Fibroblast of gingiva (primary cell): ENCODE results near the gene FAM234A.
"Not testable (repeated sequence)": the region's sequence is repeated elsewhere in the genome, so short reads cannot be mapped to it uniquely, and the experiment has no call there.

ENCODE experiments used
- DNase-seq: peaks from one replicate; pipeline ENCODE4 v3.0.0-alpha.2; 2011; ENCODE audit warnings: low read depth

Gene FAM234A

DNA sequence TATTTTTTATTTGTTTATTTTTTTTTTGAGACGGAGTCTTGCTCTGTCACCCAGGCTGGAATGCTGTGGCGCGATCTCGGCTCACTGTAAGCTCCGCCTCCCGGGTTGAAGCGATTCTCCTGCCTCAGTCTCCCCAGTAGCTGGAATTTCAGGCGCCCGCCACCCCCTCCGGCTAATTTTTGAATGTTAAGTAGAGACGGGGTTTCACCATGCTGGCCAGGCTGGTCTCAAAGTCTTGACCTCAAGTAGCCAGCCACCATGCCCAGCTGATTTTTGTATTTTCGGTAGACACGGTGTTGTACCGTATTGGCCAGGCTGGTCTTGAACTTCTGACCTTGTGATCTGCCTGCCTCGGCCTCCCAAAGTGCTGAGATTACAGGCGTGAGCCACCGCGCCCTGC lies 4.3 kb upstream of the FAM234A start:
- not testable (repeated sequence) for DNase-seq

DNA sequence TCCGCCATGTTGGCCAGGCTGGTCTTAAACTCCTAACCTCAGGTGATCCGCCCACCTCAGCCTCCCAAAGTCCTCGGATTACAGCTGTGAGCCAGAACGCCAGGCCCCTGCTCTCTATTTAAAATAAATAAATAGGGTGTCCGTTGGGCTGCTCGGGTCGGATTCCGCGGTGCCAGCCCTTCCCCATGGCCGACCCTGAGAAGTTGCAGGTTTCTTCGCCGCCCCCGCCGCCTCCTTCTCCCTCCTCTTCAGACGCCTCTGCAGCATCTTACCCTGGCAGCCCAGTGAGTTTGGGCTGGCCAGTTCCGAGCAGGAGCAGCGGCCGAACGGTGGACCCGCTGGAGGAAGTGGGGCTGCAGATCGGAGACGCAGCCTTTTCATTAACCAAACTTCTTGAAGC lies 3.7 kb upstream of the FAM234A start:
- DNase-seq: no peak

DNA sequence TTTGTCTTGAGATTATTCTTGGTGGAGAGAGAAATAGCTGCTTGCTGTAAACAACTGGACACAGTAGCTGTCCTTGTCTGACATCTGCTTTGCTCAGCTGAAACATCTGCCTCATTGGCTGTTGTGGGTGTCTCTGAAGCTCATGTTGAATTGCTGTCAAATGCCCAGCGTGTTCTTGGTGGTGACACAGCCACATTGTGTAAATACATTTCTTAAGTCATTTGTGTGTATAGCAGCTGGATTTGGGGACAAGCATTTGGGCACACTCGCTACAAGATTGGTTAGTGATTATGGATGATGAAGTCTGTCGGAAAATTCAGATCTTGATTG lies 5.3 kb downstream of the FAM234A start:
- peak; percentile 36 for DNase-seq

DNA sequence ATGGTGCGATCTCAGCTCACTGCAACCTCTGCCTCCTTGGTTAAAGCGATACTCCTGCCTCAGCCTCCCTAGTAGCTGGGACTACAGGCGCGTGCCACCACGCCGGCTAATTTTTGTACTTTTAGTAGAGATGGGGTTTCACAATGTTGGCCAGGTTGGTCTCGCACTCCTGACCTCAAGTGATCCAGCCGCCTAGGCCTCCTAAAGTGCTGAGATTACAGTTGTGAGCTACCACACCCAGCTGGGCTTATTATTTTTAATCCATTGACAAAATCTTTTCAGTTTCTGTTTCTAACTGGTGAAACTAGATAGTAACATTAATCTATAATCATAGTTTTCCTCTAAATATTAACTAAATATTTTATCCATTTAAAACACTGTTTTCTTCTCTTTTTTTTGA lies 5.9 kb downstream of the FAM234A start:
- DNase-seq: no peak

DNA sequence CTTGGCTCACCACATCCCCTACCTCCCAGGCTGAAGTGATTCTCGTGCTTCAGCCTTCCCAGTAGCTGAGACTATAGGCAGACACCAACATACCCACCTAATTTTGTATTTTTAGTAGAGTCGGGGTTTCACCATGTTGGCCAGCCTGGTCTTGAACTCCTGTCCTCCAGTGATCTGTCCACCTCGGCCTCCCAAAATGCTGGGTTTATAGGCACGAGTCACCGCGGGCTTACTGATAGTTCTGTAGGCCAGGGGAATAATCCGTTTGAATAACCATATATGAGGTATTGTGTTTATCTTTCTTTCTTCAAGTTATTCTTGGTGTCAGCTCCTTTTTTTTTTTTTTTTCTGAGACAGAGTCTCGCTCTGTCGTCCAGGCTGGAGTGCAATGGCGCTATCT lies 7.7 kb downstream of the FAM234A start:
- DNase-seq: no peak

DNA sequence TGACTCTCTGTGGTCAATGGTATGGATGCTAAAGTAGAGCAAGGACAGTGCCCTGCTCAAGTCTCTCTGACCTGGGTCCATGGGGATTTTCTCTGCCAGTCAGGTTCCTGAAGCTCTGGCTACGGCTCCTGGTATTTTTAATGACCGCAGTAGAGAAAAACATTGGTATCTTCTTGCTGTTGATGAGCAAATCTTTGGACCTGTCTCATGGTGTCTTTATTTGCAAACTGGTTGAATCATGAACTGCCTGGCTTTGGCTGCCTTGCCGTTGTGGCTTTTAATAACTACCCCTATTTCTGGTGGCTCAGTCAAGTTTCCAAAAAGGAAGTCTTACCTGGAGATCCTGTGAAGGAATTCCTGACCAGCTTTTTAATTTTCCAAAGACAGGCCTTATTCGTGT lies 8.7 kb downstream of the FAM234A start:
- no peak for DNase-seq

DNA sequence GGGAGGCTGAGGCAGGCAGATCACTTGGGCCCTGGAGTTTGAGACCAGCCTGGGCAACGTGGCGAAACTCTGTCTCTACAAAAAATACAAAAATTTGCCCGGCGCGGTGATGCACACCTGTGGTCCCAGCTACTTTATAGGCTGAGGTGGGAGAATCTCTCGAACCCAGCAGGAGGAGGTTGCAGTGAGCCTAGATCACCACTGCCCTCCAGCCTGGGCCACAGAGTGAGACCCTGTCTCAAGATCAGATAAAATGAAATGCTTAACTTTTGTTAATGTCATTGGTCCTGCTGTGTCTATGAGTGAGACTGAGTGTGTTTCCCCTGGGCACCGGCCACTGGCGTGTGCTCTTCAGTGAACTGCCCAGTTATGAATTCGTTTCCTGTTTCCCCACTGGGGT lies 10.5 kb downstream of the FAM234A start:
- DNase-seq: no peak

DNA sequence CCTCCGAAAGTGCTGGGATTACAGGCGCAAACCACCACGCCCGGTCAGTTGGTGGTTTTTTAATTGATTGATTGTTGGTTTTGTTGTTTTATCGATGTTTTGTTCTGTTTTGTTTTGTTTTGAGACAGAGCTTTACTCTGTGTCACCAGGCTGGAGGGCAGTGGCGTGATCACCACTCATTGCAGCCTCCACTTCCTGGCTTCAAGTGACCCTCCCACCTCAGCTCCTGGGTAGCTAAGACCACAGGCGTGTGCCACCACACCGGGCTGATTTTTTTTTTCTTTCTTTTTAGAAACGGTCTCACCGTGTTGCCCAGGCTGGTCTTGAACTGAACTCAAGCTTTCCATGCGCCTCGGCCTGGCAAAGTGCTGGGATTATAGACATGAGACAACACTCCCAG lies 12.4 kb downstream of the FAM234A start:
- no peak for DNase-seq

DNA sequence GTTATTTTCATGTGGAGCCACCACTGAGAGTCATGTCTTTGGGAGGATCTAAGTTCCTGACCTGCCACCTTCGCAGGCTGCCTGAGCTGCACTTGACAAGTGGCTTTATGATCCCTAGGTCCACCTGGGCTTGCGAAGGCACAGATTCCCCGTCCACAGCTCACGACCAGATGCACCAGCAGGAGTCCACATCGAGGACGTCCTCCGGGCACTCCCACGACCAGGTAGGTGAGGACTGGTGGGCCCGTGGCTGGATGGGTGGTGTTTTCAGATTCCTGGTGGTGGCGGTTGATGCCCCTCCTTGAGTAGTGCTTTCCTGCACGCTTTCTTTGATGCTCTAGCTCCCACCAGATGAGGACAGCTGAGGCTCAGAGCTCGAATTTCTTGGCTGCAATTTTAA lies 14.8 kb downstream of the FAM234A start:
- DNase-seq: no peak

DNA sequence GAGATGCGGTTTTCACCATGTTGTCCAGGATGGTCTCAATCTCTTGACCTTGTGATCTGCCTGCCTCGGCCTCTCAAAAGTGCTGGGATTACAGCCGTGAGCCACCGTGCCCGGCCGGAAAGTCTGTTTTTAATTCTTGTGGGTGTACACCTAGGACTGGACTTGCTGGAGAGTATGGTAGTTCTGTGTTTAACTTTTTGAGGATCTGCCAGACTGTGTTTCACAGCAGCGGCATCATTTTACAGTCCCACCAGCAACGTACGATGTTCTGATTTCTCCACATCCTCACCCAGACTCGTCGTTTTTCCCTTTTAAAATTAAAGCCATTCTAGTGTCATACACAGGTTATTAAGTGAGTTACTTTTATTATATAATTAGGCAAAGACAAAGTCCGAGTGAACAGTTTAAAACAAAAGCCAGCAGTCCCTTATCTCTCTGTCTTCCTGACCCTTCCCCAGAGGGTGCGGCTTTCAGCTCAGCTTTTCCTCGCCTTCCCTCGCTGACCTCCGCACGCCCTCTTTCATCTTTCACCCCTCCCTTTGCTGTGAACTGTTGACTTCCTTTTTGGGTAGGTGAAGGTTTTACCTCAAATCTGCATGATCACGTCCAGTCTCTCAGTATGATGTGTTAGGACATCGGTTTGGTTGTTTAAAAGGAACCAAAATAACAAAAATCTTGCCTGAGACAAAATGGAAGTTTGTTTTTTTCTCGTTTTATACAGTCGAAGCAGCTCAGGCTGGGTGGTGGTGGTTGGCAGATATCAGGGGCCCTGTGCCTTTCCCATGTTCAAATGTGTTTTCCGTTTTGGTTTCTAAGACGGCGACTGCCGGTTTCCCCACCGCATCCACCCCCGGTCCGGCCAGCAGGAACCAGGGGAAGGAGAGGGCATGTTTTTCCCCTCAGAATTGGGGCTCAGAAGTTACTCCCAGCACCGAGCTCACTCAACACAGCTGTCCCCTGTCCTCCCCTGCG lies 18.0 kb downstream of the FAM234A start:
- no peak for DNase-seq

DNA sequence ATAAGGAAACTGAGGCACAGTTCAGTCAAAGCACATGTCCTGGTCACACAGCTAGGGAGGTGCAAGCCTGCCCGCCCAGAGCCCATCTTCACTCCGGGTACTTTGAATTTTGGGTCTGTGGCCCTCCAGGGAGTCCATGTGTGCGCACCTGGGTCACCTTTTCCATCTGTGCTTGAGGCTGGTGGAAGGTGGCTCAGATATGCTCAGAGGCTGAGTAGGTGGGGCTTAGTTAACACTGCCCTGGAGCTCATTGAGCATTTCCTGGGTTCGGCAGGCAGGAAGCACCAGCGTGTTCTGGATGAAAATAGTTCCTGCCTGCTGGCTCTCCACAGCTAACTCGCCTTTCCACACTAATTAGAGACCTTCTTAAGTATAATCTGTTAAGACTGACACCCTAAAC lies 19.2 kb downstream of the FAM234A start:
- no peak for DNase-seq

DNA sequence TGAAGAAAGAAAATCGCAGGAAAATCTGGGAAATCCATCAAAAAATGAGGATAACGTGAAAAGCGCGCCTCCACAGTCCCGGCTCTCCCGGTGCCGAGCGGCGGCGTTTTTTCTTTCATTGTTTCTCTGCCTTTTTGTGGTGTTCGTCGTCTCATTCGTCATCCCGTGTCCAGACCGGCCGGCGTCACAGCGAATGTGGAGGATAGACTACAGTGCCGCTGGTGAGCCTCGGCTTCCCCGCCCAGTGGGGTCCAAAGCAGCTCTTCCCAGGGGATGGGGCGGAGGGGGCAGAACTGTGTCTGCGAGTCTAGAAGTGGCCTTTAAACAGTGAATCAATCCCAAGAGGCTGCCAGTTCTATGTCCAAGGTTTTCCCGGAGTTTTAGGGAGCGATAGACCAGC lies 19.8 kb downstream of the FAM234A start:
- DNase-seq: no peak

DNA sequence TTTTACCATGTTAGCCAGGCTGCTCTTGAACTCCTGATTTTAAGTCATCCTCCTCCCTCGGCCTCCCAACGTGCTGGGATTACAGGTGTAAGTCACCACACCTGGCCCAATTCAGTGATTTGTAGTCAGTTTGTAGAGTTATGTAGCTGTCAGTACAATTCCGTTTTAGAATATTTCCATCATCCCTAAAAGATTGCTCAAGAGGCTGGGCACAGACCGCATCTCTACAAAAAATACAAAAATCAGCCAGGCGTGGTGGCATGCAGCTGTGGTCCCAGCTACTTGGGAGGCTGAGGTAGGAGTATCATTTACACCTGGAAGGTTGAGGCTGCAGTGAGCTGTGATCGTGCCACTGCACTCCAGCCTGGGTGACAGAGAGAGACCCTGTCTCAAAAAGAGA lies 20.6 kb downstream of the FAM234A start:
- no peak for DNase-seq

DNA sequence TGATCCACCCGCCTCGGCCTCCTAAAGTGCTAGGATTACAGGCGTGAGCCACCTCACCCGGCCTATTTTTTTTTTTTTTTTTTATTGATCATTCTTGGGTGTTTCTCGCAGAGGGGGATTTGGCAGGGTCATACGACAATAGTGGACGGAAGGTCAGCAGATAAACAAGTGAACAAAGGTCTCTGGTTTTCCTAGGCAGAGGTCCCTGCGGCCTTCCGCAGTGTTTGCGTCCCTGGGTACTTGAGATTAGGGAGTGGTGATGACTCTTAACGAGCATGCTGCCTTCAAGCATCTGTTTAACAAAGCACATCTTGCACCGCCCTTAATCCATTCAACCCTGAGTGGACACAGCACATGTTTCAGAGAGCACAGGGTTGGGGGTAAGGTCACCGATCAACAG lies 23.5 kb downstream of the FAM234A start:
- DNase-seq: not testable (repeated sequence)

DNA sequence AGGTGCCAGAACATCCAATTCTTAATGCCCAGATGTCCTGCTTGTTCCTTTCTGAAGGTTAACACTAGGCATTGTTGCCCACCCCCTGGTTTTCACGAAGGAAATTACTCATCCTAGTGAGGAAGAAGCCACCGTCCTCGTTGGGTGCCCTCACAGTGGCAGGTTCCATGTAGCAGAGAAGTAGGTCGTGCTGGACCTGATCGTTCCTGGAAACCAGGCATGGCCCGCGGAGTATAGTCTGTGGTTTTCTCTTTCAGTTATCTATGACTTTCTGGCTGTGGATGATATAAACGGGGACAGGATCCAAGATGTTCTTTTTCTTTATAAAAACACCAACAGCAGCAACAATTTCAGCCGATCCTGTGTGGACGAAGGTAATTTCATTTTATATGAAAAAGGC lies 24.6 kb downstream of the FAM234A start:
- no peak for DNase-seq

DNA sequence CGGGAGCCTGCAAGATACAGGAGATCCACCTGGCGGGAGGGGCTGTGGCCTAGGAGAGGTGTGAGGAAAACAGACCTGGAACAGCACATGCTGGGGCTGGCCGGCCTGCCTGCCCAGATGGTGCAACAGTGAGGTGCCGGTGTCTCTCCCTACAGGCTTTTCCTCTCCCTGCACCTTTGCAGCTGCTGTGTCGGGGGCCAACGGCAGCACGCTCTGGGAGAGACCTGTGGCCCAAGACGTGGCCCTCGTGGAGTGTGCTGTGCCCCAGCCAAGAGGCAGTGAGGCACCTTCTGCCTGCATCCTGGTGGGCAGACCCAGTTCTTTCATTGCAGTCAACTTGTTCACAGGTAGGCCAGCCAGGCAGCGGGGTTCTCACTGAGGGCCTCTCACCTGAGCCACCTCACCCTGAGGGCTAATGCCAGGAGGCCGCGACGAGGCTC lies 25.2 kb downstream of the FAM234A start:
- no peak for DNase-seq

DNA sequence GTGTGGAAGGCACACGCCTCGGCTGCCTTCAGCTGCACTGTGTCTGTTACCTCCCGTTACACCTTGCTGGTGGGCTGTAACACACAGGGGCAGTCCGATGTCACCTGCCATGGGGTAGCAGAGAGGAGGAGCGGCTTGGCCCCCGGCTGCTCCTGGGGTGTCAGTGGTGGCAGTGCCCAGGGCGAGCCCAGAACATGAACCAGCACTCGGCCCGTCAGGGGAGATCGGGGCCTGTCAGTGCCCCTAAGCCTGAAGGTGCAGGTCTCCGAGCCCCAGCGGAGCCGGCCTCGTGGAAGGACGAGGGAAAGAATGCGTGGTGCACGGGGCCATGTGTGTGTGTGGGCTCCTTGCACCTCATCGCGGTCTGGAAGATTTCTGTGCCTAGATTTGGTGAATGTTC lies 25.7 kb downstream of the FAM234A start:
- no peak for DNase-seq

DNA sequence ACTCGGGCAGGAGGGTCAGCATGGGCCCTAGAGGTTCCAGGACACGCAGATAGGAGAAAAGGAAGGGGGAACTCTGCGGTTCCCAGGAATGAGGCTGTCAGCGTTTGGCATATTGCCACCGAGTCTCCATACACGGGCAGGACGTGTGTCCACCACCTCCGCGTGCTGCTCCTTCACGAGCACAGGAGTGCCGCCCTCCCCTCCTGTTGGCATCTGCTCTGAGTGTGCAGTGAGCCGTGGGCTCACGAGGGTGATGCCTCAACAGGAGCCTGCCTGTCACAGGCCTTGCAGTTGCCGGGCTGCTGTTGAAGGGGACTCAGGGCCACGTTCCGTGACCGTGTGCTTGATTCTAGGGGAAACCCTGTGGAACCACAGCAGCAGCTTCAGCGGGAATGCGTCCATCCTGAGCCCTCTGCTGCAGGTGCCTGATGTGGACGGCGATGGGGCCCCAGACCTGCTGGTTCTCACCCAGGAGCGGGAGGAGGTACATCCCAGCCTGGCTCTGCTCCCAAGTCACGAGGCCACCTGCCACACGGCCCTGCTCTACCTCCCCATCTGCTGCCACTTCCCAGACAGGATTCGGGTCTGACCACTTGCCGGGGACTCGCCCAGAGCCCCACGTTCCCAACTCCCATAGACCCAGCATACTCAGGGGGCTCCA lies 26.5 kb downstream of the FAM234A start:
- DNase-seq: no peak

DNA sequence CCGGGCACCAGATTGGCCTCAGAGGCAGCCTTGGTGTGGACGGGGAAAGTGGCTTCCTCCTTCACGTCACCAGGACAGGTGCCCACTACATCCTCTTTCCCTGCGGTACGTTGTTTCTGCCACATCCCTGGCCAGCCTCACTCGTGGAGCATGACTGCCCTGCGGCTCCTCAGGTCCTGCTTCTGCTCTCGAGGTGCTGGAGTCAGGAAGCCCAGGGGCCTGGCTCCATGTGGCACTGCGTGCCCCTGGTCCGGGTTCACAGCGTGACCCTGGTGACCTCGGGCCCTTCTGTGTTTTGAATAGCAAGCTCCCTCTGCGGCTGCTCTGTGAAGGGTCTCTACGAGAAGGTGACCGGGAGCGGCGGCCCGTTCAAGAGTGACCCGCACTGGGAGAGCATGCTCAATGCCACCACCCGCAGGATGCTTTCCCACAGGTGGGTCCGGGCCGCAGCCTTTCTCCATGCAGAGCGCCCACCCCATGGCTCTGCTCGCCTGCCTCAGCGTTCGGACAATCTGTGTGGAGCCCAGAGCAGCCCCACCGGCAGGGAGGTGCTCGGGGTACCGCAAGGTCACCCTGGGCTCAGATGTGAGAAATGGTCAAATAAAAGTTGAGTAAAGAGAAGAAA lies 27.6 kb downstream of the FAM234A start:
- DNase-seq: no peak

DNA sequence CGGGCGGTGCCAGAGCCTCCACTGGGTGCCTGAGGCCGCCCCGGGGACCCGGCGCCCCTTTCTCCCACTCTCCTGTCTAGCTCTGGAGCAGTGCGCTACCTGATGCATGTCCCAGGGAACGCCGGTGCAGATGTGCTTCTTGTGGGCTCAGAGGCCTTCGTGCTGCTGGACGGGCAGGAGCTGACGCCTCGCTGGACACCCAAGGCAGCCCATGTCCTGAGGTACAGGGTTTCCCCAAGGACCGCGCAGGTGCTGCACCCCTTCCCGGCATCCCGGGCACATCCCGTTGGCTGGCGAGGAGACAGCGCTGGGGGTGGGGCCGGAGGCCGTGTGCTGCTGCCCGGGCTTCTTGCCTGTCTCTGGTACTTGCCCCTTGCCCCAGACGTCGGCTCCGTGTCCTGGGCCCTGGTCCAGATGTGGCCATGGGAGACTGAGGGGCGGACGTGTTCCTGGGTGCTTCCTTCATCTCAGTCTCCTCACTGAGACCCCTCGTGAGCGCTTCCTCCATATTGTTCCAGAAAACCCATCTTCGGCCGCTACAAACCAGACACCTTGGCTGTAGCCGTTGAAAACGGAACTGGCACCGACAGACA lies 28.7 kb downstream of the FAM234A start:
- DNase-seq: no peak

DNA sequence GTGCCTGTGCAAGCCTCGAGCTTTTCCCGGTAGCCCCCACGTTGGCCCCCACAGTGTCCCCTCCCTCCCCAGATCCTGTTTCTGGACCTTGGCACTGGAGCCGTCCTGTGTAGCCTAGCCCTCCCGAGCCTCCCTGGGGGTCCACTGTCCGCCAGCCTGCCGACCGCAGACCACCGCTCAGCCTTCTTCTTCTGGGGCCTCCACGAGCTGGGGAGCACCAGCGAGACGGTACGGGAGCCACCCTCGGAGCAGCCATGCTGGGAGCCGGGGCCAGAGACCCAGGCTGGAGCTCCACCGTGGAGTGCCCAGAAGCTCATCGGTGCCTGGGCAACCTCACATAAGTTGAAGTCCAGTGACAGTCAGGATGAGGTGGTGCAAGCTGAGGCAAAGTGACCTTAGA lies 29.3 kb downstream of the FAM234A start:
- DNase-seq: no peak

DNA sequence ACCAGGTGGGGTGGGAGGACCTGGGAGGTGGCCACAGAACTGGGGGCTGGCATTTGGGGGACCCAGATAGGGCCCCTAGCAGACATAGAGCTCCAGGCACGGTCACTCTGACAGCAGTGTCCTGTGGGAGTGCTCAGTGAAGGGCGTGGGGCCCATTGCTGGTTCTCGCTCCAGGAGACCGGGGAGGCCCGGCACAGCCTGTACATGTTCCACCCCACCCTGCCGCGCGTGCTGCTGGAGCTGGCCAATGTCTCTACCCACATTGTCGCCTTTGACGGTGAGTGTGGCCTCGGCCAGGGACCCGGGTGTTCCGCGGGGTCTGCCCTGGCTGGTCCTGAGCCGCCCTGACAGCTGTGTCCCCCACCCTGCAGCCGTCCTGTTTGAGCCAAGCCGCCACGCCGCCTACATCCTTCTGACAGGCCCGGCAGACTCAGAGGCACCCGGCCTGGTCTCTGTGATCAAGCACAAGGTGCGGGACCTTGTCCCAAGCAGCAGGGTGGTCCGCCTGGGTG lies 29.9 kb downstream of the FAM234A start:
- no peak for DNase-seq
